GM12875 (cell line): ENCODE measurements around the gene PARP12.
"Not testable (repeated sequence)": the region's sequence is repeated elsewhere in the genome, so short reads cannot be mapped to it uniquely, and the experiment has no call there.

Source experiments
- H3K4me3 ChIP-seq: one replicate; pipeline ENCODE4 v1.5.1; 2011; ENCODE audit warnings: low read depth, low read length, control low read depth
- TF ChIP-seq, protein P1 (sequence below): IDR thresholded peaks from 2 replicates; pipeline ENCODE4 v1.5.1; 2011; ENCODE audit warnings: low read depth, mild to moderate bottlenecking, control low read depth, inconsistent platforms, low read length, moderate library complexity, borderline replicate concordance; ENCODE audit not compliant: insufficient read depth

Gene PARP12, protein sequence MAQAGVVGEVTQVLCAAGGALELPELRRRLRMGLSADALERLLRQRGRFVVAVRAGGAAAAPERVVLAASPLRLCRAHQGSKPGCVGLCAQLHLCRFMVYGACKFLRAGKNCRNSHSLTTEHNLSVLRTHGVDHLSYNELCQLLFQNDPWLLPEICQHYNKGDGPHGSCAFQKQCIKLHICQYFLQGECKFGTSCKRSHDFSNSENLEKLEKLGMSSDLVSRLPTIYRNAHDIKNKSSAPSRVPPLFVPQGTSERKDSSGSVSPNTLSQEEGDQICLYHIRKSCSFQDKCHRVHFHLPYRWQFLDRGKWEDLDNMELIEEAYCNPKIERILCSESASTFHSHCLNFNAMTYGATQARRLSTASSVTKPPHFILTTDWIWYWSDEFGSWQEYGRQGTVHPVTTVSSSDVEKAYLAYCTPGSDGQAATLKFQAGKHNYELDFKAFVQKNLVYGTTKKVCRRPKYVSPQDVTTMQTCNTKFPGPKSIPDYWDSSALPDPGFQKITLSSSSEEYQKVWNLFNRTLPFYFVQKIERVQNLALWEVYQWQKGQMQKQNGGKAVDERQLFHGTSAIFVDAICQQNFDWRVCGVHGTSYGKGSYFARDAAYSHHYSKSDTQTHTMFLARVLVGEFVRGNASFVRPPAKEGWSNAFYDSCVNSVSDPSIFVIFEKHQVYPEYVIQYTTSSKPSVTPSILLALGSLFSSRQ

DNA sequence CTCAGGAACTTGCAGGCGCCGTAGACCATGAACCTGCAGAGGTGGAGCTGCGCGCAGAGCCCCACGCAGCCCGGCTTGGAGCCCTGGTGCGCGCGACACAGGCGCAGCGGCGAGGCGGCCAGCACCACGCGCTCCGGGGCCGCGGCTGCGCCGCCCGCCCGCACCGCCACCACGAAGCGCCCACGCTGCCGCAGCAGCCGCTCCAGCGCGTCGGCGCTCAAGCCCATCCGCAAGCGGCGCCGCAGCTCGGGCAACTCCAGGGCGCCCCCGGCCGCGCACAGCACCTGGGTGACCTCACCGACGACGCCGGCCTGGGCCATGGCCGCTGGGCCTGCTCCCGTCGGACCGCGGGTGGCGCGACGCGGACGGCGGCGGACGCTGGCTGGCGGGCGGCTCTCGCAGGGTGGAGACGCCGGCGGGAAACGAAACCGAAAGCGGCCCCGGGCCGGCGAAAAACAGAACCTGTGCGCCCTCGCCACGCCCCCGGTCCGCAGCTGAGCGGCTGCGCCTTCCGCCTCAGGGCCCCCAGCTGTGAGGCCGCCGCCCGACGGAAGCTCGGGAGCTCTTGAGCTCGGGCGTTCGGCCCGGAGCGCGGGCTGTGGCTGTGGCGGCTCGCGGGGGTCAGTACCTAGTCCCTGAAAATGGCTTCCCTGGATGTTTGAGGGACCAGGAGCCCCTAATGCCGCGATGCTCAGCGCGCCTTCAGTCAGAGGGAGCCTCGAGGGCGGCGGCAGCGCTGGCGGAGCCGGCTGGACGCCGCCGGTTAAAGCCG lies at the start of gene PARP12:
TSS of gene PARP12 (minus strand) at position 424 of the 772 bp plus-strand sequence. CDS start at position 320, 104 bp downstream.
- TF ChIP-seq, protein P1, sequence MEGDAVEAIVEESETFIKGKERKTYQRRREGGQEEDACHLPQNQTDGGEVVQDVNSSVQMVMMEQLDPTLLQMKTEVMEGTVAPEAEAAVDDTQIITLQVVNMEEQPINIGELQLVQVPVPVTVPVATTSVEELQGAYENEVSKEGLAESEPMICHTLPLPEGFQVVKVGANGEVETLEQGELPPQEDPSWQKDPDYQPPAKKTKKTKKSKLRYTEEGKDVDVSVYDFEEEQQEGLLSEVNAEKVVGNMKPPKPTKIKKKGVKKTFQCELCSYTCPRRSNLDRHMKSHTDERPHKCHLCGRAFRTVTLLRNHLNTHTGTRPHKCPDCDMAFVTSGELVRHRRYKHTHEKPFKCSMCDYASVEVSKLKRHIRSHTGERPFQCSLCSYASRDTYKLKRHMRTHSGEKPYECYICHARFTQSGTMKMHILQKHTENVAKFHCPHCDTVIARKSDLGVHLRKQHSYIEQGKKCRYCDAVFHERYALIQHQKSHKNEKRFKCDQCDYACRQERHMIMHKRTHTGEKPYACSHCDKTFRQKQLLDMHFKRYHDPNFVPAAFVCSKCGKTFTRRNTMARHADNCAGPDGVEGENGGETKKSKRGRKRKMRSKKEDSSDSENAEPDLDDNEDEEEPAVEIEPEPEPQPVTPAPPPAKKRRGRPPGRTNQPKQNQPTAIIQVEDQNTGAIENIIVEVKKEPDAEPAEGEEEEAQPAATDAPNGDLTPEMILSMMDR = no peak
- H3K4me3 ChIP-seq = peak within 1 kb of the TSS; percentile 69

DNA sequence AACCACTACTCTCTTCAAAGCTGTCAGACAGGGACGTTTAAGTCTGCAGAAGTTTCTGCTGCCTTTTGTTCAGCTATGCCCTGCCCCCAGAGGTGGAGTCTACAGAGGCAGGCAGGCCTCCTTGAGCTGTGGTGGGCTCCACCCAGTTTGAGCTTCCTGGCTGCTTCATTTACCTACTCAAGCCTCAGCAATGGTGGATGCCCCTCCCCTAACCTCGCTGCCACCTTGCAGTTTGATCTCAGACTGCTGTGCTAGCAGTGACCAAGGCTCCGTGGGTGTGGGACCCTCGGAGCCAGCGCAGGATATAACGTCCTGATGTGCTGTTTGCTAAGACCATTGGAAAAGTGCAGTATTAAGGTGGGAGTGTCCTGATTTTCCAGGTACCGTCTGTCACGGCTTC lies 46.0 kb upstream of the PARP12 start:
- not testable (repeated sequence) for H3K4me3 ChIP-seq

DNA sequence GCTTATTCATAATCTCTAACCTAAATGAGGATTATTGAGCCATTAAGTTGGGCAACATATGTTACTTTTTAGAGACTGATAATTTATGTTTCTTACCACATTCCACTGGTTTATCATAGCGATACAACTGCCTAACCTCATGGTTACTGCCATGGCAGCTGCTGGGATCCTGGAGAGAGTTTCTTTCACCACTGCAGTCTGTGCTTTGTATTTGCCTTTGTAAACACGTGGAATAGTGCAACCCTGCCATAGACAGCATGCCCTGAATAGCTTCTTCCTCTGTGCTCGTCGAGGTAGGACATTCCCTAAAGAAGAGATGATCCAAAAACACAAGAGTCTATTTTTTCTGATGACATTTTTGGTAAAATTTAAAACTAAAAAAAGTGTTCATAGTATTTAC lies 33.7 kb upstream of the PARP12 start:
- TF ChIP-seq, protein P1 = no peak
- no peak overlapping the region for H3K4me3 ChIP-seq

DNA sequence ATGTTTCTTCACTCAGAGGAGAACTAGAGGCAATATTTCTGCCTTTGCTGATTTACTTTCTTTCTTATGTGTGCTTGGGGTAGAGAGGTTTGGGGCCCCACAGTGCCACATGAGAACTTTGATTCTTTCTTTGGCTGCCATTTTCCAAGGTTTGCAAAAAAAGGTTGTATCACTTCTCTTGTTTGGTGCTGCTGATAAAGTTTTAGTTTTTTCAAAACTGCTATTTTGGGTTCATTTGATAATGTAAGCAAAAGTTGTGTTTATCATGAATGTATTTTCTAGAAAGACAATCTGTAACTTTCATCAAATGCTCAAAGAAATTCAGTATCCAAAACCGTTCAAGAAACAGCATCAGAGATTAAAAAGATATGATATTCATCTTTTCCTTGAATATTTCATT lies 30.6 kb upstream of the PARP12 start:
- TF ChIP-seq, protein P1 = no peak

DNA sequence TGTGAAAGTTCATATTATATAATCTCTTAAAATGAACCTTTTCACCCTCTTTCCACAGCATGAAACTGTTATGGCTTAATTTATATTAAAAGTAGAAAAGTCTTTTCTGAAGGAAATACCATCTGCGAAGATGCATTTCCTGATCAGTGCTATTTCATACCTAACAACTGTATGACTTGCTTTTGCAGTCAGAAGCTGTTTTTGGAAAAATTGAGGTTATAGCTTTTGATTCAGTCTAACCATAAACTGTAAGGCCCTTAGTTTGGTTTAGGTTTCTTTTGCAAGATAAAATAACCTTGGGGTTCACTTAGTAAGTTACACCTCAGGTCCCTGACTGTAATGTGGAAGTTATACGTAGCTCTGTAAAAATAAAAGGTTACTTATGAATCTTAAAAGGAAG lies 22.7 kb upstream of the PARP12 start:
- H3K4me3 ChIP-seq = no peak overlapping the region
- TF ChIP-seq, protein P1 = no peak

More for the DNA sequence above, 30.6 kb upstream of the PARP12 start:
- no peak overlapping the region for H3K4me3 ChIP-seq

DNA sequence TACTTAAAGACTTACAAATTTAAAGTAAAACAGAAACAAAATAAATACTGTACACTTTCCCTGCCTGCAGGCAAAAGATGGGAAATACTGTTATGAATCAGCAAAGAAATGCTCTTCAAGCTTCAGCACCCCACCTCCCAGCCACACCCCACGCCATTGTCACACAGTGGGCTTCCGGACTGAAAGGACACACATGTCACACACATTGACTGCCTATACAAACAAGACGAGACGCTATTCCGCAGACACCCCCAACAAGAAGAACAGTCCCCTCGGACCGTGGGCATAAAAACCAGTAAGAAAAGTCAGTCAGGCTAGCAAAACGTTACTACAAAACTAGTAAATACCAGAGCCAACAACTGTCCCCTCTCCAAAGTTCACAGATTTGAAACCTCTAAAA lies 22.2 kb upstream of the PARP12 start:
- H3K4me3 ChIP-seq = no peak overlapping the region
- TF ChIP-seq, protein P1 = no peak

DNA sequence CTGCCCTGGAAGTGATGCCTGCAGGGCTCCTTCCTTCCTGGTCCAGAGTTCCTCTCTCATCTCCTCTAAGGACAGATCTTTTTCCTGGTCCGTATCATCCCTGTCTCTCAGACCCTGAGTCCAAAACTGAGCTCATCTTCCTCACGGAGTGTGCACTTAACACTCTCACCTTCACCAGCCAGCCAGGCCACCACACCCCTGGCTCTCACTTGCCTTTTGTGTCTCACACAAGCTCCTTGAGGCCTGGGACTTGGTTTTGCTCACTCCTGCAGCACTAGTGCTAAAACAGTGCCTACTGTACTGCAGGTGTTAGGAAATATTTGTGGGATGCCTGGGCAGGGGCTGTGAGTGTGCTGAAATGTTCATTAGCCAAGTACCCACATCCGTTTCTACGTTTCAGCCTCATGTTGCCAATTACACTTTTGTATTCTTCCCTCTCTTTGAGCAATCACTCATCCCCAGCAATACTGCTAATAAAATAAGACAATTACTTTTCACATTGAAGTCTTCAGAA lies 21.4 kb upstream of the PARP12 start:
- no peak overlapping the region for H3K4me3 ChIP-seq
- TF ChIP-seq, protein P1 = no peak
